HG02642 (cell line): ENCODE measurements around the gene BMS1.
"Not testable (repeated sequence)": the region's sequence is repeated elsewhere in the genome, so short reads cannot be mapped to it uniquely, and the experiment has no call there.

Experiments used
- ATAC-seq: cut with Tn5 transposase; IDR thresholded peaks from one replicate; pipeline ENCODE4 v1.9.1; 2021; ENCODE audit warnings: mild to moderate bottlenecking; ENCODE audit not compliant: unreplicated experiment, poor library complexity

BMS1 gene

GRCh38 chr10:42782446-42783180 lies at the start of gene BMS1:
BMS1 (plus strand) TSS chr10:42782795; CDS start chr10:42784395, 1,600 bp downstream.
- peak; percentile 97 for ATAC-seq

- ATAC-seq: no peak
These were observed 48.1 kb upstream of the BMS1 start for GRCh38 chr10:42734536-42734935.

- ATAC-seq: no peak
These were observed 43.9 kb upstream of the BMS1 start for GRCh38 chr10:42738679-42739078.

GRCh38 chr10:42741536-42741935 lies 41.1 kb upstream of the BMS1 start:
- not testable (repeated sequence) for ATAC-seq

- no peak for ATAC-seq
These were observed 38.9 kb upstream of the BMS1 start for GRCh38 chr10:42743697-42744096.

- no peak for ATAC-seq
These were observed 38.4 kb upstream of the BMS1 start for GRCh38 chr10:42744134-42744701.

GRCh38 chr10:42753126-42753506 lies 29.5 kb upstream of the BMS1 start:
- peak; percentile 59 for ATAC-seq

GRCh38 chr10:42753507-42754154 lies 29.0 kb upstream of the BMS1 start:
- ATAC-seq: no peak

GRCh38 chr10:42754155-42755027 lies 28.2 kb upstream of the BMS1 start:
- no peak for ATAC-seq

- no peak for ATAC-seq
These were observed 27.6 kb upstream of the BMS1 start for GRCh38 chr10:42755028-42755451.

GRCh38 chr10:42755556-42756093 lies 27.0 kb upstream of the BMS1 start:
- ATAC-seq: no peak

GRCh38 chr10:42767906-42768305 lies 14.7 kb upstream of the BMS1 start:
- no peak for ATAC-seq

GRCh38 chr10:42768581-42769152 lies 13.9 kb upstream of the BMS1 start:
- ATAC-seq: no peak

- ATAC-seq: no peak
These were observed 13.4 kb upstream of the BMS1 start for GRCh38 chr10:42769173-42769572.

GRCh38 chr10:42769673-42770072 lies 12.9 kb upstream of the BMS1 start:
- no peak for ATAC-seq

GRCh38 chr10:42776681-42777080 lies 5.9 kb upstream of the BMS1 start:
- ATAC-seq: no peak

- no peak for ATAC-seq
These were observed 2.1 kb upstream of the BMS1 start for GRCh38 chr10:42780456-42780855.

- peak; percentile 14 for ATAC-seq
These were observed 626 bp upstream of the BMS1 start for GRCh38 chr10:42781893-42782445.

- ATAC-seq: peak; percentile 4
These were observed 570 bp downstream of the BMS1 start for GRCh38 chr10:42783181-42783549.

- ATAC-seq: no peak
These were observed 3.2 kb downstream of the BMS1 start for GRCh38 chr10:42785759-42786158.
